Lower leg skin (tissue), 3 donors: ENCODE measurements around the gene FLNB.

Experiments used
- POLR2A ChIP-seq, 2 donors: fragments of 450-650 bp; IDR thresholded peaks; one replicate each; pipeline ENCODE4 v1.6.1; 2016 to 2017; ENCODE audit warnings: antibody characterized with exemption in 2 of 2, mild to moderate bottlenecking in 1 of 2, moderate library complexity in 1 of 2
- TF ChIP-seq, protein P1 (sequence below), 3 donors: fragments of 450-650 bp; IDR thresholded peaks; one replicate each; pipeline ENCODE4 v1.5.1; 2016; ENCODE audit warnings: antibody characterized with exemption in 3 of 3, mild to moderate bottlenecking in 3 of 3, moderate library complexity in 2 of 3

DNA sequence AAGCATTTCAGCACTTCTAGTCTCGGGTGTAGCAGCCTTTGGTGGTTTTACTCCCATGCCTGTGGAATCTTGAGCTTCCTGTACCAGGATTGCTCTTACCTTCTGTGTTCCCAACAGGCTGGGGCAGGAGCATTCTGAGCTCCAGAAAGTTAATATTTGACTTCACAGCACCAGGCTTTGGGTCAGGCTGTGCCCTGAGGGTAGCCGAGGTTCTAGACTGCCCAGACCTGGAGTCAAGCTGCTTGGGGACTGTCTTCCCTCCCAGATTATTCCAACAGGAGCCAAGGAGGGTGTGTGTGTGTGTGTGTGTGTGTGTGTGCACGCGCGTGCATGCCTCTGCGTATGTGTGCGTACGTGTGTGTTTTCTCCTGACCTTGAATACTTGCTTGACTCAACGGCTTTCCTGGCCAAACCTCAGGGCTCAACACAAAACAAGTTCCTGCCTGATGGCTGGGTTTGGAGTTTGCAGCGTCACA is 94.8 kb downstream of the FLNB start:
- TF ChIP-seq, protein P1, sequence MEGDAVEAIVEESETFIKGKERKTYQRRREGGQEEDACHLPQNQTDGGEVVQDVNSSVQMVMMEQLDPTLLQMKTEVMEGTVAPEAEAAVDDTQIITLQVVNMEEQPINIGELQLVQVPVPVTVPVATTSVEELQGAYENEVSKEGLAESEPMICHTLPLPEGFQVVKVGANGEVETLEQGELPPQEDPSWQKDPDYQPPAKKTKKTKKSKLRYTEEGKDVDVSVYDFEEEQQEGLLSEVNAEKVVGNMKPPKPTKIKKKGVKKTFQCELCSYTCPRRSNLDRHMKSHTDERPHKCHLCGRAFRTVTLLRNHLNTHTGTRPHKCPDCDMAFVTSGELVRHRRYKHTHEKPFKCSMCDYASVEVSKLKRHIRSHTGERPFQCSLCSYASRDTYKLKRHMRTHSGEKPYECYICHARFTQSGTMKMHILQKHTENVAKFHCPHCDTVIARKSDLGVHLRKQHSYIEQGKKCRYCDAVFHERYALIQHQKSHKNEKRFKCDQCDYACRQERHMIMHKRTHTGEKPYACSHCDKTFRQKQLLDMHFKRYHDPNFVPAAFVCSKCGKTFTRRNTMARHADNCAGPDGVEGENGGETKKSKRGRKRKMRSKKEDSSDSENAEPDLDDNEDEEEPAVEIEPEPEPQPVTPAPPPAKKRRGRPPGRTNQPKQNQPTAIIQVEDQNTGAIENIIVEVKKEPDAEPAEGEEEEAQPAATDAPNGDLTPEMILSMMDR (IDR thresholded peaks at IDR 0.05), result no peak
- TF ChIP-seq POLR2A (IDR thresholded peaks at IDR 0.05), result no peak
